T47D (cell line): ENCODE data around the gene NBAS.
A peak's percentile ranks its signal among the peaks of the same experiment; 100 is the strongest.
"Not testable (repeated sequence)": the region's sequence is repeated elsewhere in the genome, so short reads cannot be mapped to it uniquely, and the experiment has no call there.

Experiments used
- DNase-seq, 2 experiments: peaks; one replicate each; pipeline versions ENCODE4 v3.0.0 to v3.0.0-alpha.2; 2011 to 2012; ENCODE audit warnings: low read depth in 1 of 2, low spot score in 1 of 2
- JUND ChIP-seq: IDR thresholded peaks from 2 replicates; pipeline ENCODE4 v1.6.1; 2012; ENCODE audit warnings: low read depth
- in situ Hi-C: cut with HindIII; loops from 2 replicates; pipeline ENCODE4 v1.10.0; 2016; ENCODE audit warnings: low sequenced_read_pairs, low pct_unique_long_range_greater_than_20kb

NBAS gene

GRCh38 chr2:15546297-15547098 lies 14.6 kb downstream of the NBAS start:
- no peak for TF ChIP-seq JUND
- DNase-seq, result peak in 1 of 2 experiments; percentile 4
- in situ Hi-C loops, result no loop called here

GRCh38 chr2:15544227-15544626 lies 16.9 kb downstream of the NBAS start:
- in situ Hi-C loops, result no loop called here
- TF ChIP-seq JUND, result no peak
- DNase-seq, result no peak

- in situ Hi-C loops, result no loop called here
- no peak for DNase-seq
- TF ChIP-seq JUND, result no peak
These were observed 17.6 kb downstream of the NBAS start for GRCh38 chr2:15543541-15543940.

- no peak for DNase-seq
- no peak for TF ChIP-seq JUND
- in situ Hi-C loops, result no loop called here
These were observed 18.1 kb downstream of the NBAS start for GRCh38 chr2:15543053-15543452.

- DNase-seq, in situ Hi-C loops: not testable (repeated sequence)
These were observed 18.9 kb downstream of the NBAS start for GRCh38 chr2:15542269-15542668.

GRCh38 chr2:15540523-15540922 lies 20.6 kb downstream of the NBAS start:
- in situ Hi-C loops, DNase-seq: not testable (repeated sequence)

- no peak for TF ChIP-seq JUND
- in situ Hi-C loops, result no loop called here
- no peak for DNase-seq
These were observed 21.1 kb downstream of the NBAS start for GRCh38 chr2:15539999-15540398.

GRCh38 chr2:15538792-15539191 lies 22.3 kb downstream of the NBAS start:
- DNase-seq, result no peak
- in situ Hi-C loops, result no loop called here
- TF ChIP-seq JUND, result no peak

GRCh38 chr2:15533860-15534480 lies 27.2 kb downstream of the NBAS start:
- in situ Hi-C loops, result no loop called here
- no peak for TF ChIP-seq JUND
- no peak for DNase-seq

- TF ChIP-seq JUND, result no peak
- in situ Hi-C loops, result no loop called here
- no peak for DNase-seq
These were observed 28.1 kb downstream of the NBAS start for GRCh38 chr2:15532996-15533395.

- no peak for TF ChIP-seq JUND
- in situ Hi-C loops, result no loop called here
- no peak for DNase-seq
These were observed 29.9 kb downstream of the NBAS start for GRCh38 chr2:15531095-15531854.

GRCh38 chr2:15527074-15527739 lies 33.9 kb downstream of the NBAS start:
- peak in 1 of 2 experiments; percentile 1 for DNase-seq
- no peak for TF ChIP-seq JUND
- in situ Hi-C loops, result no loop called here
